Activated CD4-positive, alpha-beta T cell treated with anti-CD3 and anti-CD28 coated beads for 36 hours (primary cell): ENCODE results near the gene MYH7. TPM values are rescaled to one million over a fixed set of nuclear protein-coding genes. Genes with fewer than 3 reads are reported as not detected.
"Not testable (repeated sequence)": the region's sequence is repeated elsewhere in the genome, so short reads cannot be mapped to it uniquely, and the experiment has no call there.

Source experiments
- ATAC-seq: fragments of 200-7000 bp; cut with Tn5 transposase; one replicate; pipeline ENCODE4 v1.10.0; 2021; ENCODE audit warnings: mild to moderate bottlenecking, moderate library complexity
- CTCF ChIA-PET: fragments of 350-600 bp; sonication (Branson Sonifier 250); formaldehyde crosslinking; loops from one replicate; lab custom pipeline; 2021; ENCODE audit warnings: antibody characterized with exemption; lab: Charles Lee
- POLR2A ChIA-PET: fragments of 350-600 bp; sonication (Branson Sonifier 250); formaldehyde crosslinking; loops from one replicate; lab custom pipeline; 2021; ENCODE audit warnings: antibody characterized with exemption, inconsistent platforms; lab: Charles Lee
- DNase-seq: peaks from one replicate; pipeline ENCODE4 v3.0.0-alpha.2; 2020
- H3K27ac Mint-ChIP-seq: one replicate; pipeline ENCODE4 v1.8.0; 2021; ENCODE audit warnings: mixed read lengths
- H3K27me3 Mint-ChIP-seq: one replicate; pipeline ENCODE4 v1.8.0; 2021; ENCODE audit warnings: mixed read lengths
- H3K36me3 Mint-ChIP-seq: one replicate; pipeline ENCODE4 v1.8.0; 2021; ENCODE audit warnings: low read depth, mixed read lengths
- H3K4me1 Mint-ChIP-seq: one replicate; pipeline ENCODE4 v1.8.0; 2021; ENCODE audit warnings: mixed read lengths
- H3K4me3 Mint-ChIP-seq: one replicate; pipeline ENCODE4 v1.8.0; 2021; ENCODE audit warnings: mild to moderate bottlenecking, moderate library complexity, mixed read lengths
- H3K9me3 Mint-ChIP-seq: one replicate; pipeline ENCODE4 v1.8.0; 2021; ENCODE audit warnings: low read depth, mixed read lengths
- intact Hi-C, 2 experiments: fragments of 100-400 bp; cut with DNase I in 1 of 2; cut with micrococcal nuclease in 1 of 2; formaldehyde crosslinking; loops; one replicate each; pipeline versions ENCODE4 v1.14.2 to v1.15.1; 2022 to 2024; cut with DNase I, micrococcal nuclease
- total RNA-seq, 2 experiments: library from RNA; stranded (reverse); gene quantifications; one replicate each; pipeline ENCODE4 v1.2.3, GENCODE V29; 2021

The MYH7 gene
- total RNA-seq, 2 experiments from 2014 or later: 0.05 to 0.07 TPM

- ChIA-PET CTCF (no interaction called here), POLR2A (no interaction called here)
- intact Hi-C loops: no loop called here
- no peaks in the 10 kb centered on the region for H3K4me1 Mint-ChIP-seq
- no peaks in the 10 kb centered on the region for H3K36me3 Mint-ChIP-seq
- DNase-seq: no peak
- no peaks in the 10 kb centered on the region for H3K9me3 Mint-ChIP-seq
- H3K27me3 Mint-ChIP-seq: peaks cover 2% of the 10 kb centered on the region
- no peak for ATAC-seq
- H3K27ac Mint-ChIP-seq: no peak overlapping the region
- no peak overlapping the region for H3K4me3 Mint-ChIP-seq
These were observed 6.6 kb downstream of the MYH7 start for GRCh38 chr14:23428686-23429495.

GRCh38 chr14:23425798-23426197 is 9.7 kb downstream of the MYH7 start:
- intact Hi-C loops, H3K27me3 Mint-ChIP-seq, H3K4me3 Mint-ChIP-seq, H3K27ac Mint-ChIP-seq, POLR2A ChIA-PET, H3K9me3 Mint-ChIP-seq, DNase-seq, ATAC-seq, H3K36me3 Mint-ChIP-seq: not testable (repeated sequence)
- CTCF ChIA-PET: interaction anchor here (0.6 kb wide), 2 partner anchors 10 to 105 kb away, joined by 3 to 4 read pairs; no protein-coding TSS in a partner anchor
- H3K4me1 Mint-ChIP-seq: peaks cover 10% of the 10 kb centered on the region

- CTCF ChIA-PET: no interaction called here
- POLR2A ChIA-PET: no interaction called here
- no peak for ATAC-seq
- H3K4me3 Mint-ChIP-seq: no peak overlapping the region
- H3K9me3 Mint-ChIP-seq: no peaks in the 10 kb centered on the region
- intact Hi-C loops: no loop called here
- H3K4me1 Mint-ChIP-seq: peaks cover 10% of the 10 kb centered on the region
- H3K27ac Mint-ChIP-seq: no peak overlapping the region
- H3K36me3 Mint-ChIP-seq: no peaks in the 10 kb centered on the region
- H3K27me3 Mint-ChIP-seq: peaks cover 1% of the 10 kb centered on the region
- DNase-seq: no peak
These were observed 10.3 kb downstream of the MYH7 start for GRCh38 chr14:23425169-23425568.

GRCh38 chr14:23423657-23424056 is 11.8 kb downstream of the MYH7 start:
- Mint-ChIP-seq H3K9me3 (no peaks in the 10 kb centered on the region), H3K4me3 (no peak overlapping the region), H3K27ac (no peak overlapping the region), H3K4me1 (peaks cover 10% of the 10 kb centered on the region), H3K36me3 (no peaks in the 10 kb centered on the region), H3K27me3 (no peaks in the 10 kb centered on the region)
- CTCF ChIA-PET: interaction anchor here (1.0 to 1.6 kb wide), 2 partner anchors 14 to 33 kb away, joined by 3 to 4 read pairs; no protein-coding TSS in a partner anchor
- intact Hi-C loops: no loop called here
- no peak for DNase-seq
- POLR2A ChIA-PET: no interaction called here
- no peak for ATAC-seq

- Mint-ChIP-seq H3K27ac (peak overlapping the region; percentile 2), H3K4me1 (peaks cover 10% of the 10 kb centered on the region), H3K36me3 (no peaks in the 10 kb centered on the region), H3K27me3 (peaks cover 2% of the 10 kb centered on the region), H3K9me3 (no peaks in the 10 kb centered on the region), H3K4me3 (no peak overlapping the region)
- intact Hi-C loops: no loop called here
- peak; percentile 45 for DNase-seq
- CTCF ChIA-PET: interaction anchor here (0.6 to 1.6 kb wide), 2 partner anchors 141 to 200 kb away, joined by 3 to 4 read pairs; no protein-coding TSS in a partner anchor
- POLR2A ChIA-PET: no interaction called here
- ATAC-seq: peak; percentile 89
These were observed 13.9 kb downstream of the MYH7 start for GRCh38 chr14:23421594-23421993.

- POLR2A ChIA-PET, intact Hi-C loops, H3K9me3 Mint-ChIP-seq, DNase-seq, H3K27me3 Mint-ChIP-seq, H3K36me3 Mint-ChIP-seq, ATAC-seq, H3K4me3 Mint-ChIP-seq, CTCF ChIA-PET, H3K27ac Mint-ChIP-seq: not testable (repeated sequence)
- H3K4me1 Mint-ChIP-seq: peaks cover 10% of the 10 kb centered on the region
These were observed 15.8 kb downstream of the MYH7 start for GRCh38 chr14:23419646-23420045.

GRCh38 chr14:23418021-23418420 is 17.4 kb downstream of the MYH7 start:
- Mint-ChIP-seq H3K27me3 (peaks cover 2% of the 10 kb centered on the region), H3K4me1 (peaks cover 10% of the 10 kb centered on the region), H3K4me3 (no peak overlapping the region), H3K27ac (peak overlapping the region; percentile 15), H3K9me3 (no peaks in the 10 kb centered on the region), H3K36me3 (no peaks in the 10 kb centered on the region)
- no peak for ATAC-seq
- CTCF ChIA-PET: interaction anchor here (0.7 kb wide), 2 partner anchors 91 to 184 kb away, joined by 3 read pairs; no protein-coding TSS in a partner anchor
- intact Hi-C loops: no loop called here
- POLR2A ChIA-PET: no interaction called here
- no peak for DNase-seq

GRCh38 chr14:23417269-23417668 is 18.2 kb downstream of the MYH7 start:
- H3K4me3 Mint-ChIP-seq, DNase-seq, intact Hi-C loops, H3K27ac Mint-ChIP-seq, H3K36me3 Mint-ChIP-seq, H3K9me3 Mint-ChIP-seq, ATAC-seq, H3K27me3 Mint-ChIP-seq, POLR2A ChIA-PET, CTCF ChIA-PET: not testable (repeated sequence)
- peaks cover 10% of the 10 kb centered on the region for H3K4me1 Mint-ChIP-seq

- Mint-ChIP-seq H3K27ac (no peak overlapping the region), H3K4me1 (peaks cover 8% of the 10 kb centered on the region), H3K4me3 (no peak overlapping the region), H3K36me3 (no peaks in the 10 kb centered on the region), H3K27me3 (peaks cover 2% of the 10 kb centered on the region), H3K9me3 (no peaks in the 10 kb centered on the region)
- intact Hi-C loops: no loop called here
- POLR2A ChIA-PET: no interaction called here
- no peak for DNase-seq
- CTCF ChIA-PET: no interaction called here
- ATAC-seq: no peak
These were observed 18.7 kb downstream of the MYH7 start for GRCh38 chr14:23416801-23417200.

GRCh38 chr14:23415821-23416778 is 19.4 kb downstream of the MYH7 start:
- intact Hi-C loops: no loop called here
- CTCF ChIA-PET: no interaction called here
- no peak for ATAC-seq

More at GRCh38 chr14:23415821-23416778, 19.4 kb downstream of the MYH7 start:
- peaks cover 3% of the 10 kb centered on the region for H3K4me1 Mint-ChIP-seq
- H3K9me3 Mint-ChIP-seq: no peaks in the 10 kb centered on the region
- POLR2A ChIA-PET: no interaction called here
- H3K27ac Mint-ChIP-seq: no peak overlapping the region
- no peak overlapping the region for H3K4me3 Mint-ChIP-seq
- DNase-seq: no peak
- H3K36me3 Mint-ChIP-seq: no peaks in the 10 kb centered on the region
- peaks cover 2% of the 10 kb centered on the region for H3K27me3 Mint-ChIP-seq
